K562 (cell line): Measurements from ENCODE around the gene CLTB. TPM values are rescaled to one million over a fixed set of nuclear protein-coding genes. Genes with fewer than 3 reads are reported as not detected.

Source experiments
- ATAC-seq: fragments of 200-7000 bp; cut with Tn5 transposase; 3 replicates; pipeline ENCODE4 v1.9.1; 2020; ENCODE audit warnings: moderate library complexity
- BruUV-seq: library from RNA; stranded (reverse); fragments of 400-500 nt; replicated peaks from 2 replicates; lab custom pipeline; 2021; lab: Mats Ljungman, UMichigan
- CTCF ChIA-PET: fragments of 300-600 bp; formaldehyde crosslinking; extraction: SDS; loops from one replicate; lab custom pipeline; 2021; ENCODE audit warnings: low intra/inter-chr PET ratio; lab: Yijun Ruan, JAX
- POLR2A ChIA-PET: fragments of 300-600, 350-650 bp; sonication (Branson Sonifier 250); formaldehyde crosslinking; extraction: SDS; loops from one replicate; lab custom pipeline; 2021; ENCODE audit warnings: antibody characterized with exemption, inconsistent platforms; lab: Yijun Ruan, JAX
- DNase-seq, 4 experiments: peaks; one replicate each; pipeline versions ENCODE4 v3.0.0 to v3.0.0-alpha.2; 2011 to 2018; ENCODE audit warnings: low spot score in 3 of 4, mixed read lengths in 3 of 4; ENCODE audit errors: extremely low read depth in 1 of 4
- FAIRE-seq: peaks from 2 replicates; lab custom pipeline; 2011; peaks lifted over from hg19 to GRCh38; lab: Jason Lieb, UNC
- H2AFZ ChIP-seq: 2 replicates; pipeline ENCODE4 v1.6.0; 2011; ENCODE audit warnings: low read depth, low read length, control low read depth, inconsistent platforms
- H3K27ac ChIP-seq: fragments of 200-600 bp; 3 replicates; pipeline ENCODE4 v1.8.0; 2011; ENCODE audit warnings: low read depth, mild to moderate bottlenecking, control low read depth, inconsistent platforms, low read length, moderate library complexity, mixed read lengths; ENCODE audit errors: extremely low read depth
- H3K27me3 ChIP-seq, 2 experiments: fragments of 300-600 bp in 1 of 2; 2 replicates in 1 of 2; 3 replicates in 1 of 2; pipeline versions ENCODE4 v1.6.0 to v1.8.0; 2011; ENCODE audit warnings: inconsistent platforms in 2 of 2, low read length in 2 of 2, mild to moderate bottlenecking in 1 of 2, mixed read lengths in 1 of 2, moderate library complexity in 1 of 2; ENCODE audit not compliant: control insufficient read depth in 2 of 2, insufficient read depth in 2 of 2
- H3K36me3 ChIP-seq: fragments of 300-600 bp; 3 replicates; pipeline ENCODE4 v1.8.0; 2011; ENCODE audit warnings: mild to moderate bottlenecking, low read length, inconsistent platforms; ENCODE audit not compliant: control insufficient read depth, insufficient read depth
- H3K4me1 ChIP-seq, 2 experiments: fragments of 200-600 bp in 1 of 2; replicated peaks in 1 of 2; 2 replicates in 1 of 2; 3 replicates in 1 of 2; pipeline versions ENCODE4 v1.5.1 to v1.8.0; 2011; ENCODE audit warnings: inconsistent platforms in 2 of 2, low read length in 2 of 2, mild to moderate bottlenecking in 1 of 2, mixed read lengths in 1 of 2, moderate library complexity in 1 of 2; ENCODE audit not compliant: control insufficient read depth in 2 of 2, insufficient read depth in 2 of 2
- H3K4me2 ChIP-seq: 2 replicates; pipeline ENCODE4 v1.6.1; 2011; ENCODE audit warnings: low read length, control low read depth, inconsistent platforms, mixed read lengths; ENCODE audit not compliant: insufficient read depth
- H3K4me3 ChIP-seq: fragments of 200-600 bp; sonication (generic), shearing (Covaris generic); 2 replicates; pipeline ENCODE4 v1.5.1; 2016; ENCODE audit warnings: control low read depth, inconsistent platforms
- H3K79me2 ChIP-seq: fragments of 200-600 bp; 3 replicates; pipeline ENCODE4 v1.8.0; 2011; ENCODE audit warnings: low read length, inconsistent platforms; ENCODE audit not compliant: control insufficient read depth, insufficient read depth
- H3K9ac ChIP-seq, 2 experiments: 2 replicates each; pipeline versions ENCODE4 v1.6.0 to v1.6.1; 2011; ENCODE audit warnings: low read depth in 2 of 2, low read length in 2 of 2, control low read depth in 1 of 2, inconsistent platforms in 1 of 2, mild to moderate bottlenecking in 1 of 2, mixed read lengths in 1 of 2; ENCODE audit not compliant: insufficient read depth in 1 of 2
- H3K9me1 ChIP-seq: one replicate; pipeline ENCODE4 v1.6.0; 2011; ENCODE audit warnings: inconsistent platforms, mild to moderate bottlenecking, low read length, moderate library complexity; ENCODE audit not compliant: control insufficient read depth, insufficient read depth
- H3K9me3 ChIP-seq: replicated peaks from 2 replicates; pipeline ENCODE4 v1.5.1; 2011; ENCODE audit warnings: low read depth, low read length, inconsistent platforms; ENCODE audit not compliant: control insufficient read depth, insufficient read depth
- H4K20me1 ChIP-seq: replicated peaks from 2 replicates; pipeline ENCODE4 v1.6.1; 2011; ENCODE audit warnings: low read length, inconsistent platforms, mixed read lengths; ENCODE audit not compliant: control insufficient read depth, insufficient read depth
- E2F5 ChIP-seq: sonication (generic); formaldehyde crosslinking; IDR thresholded peaks from 2 replicates; pipeline ENCODE4 v1.8.0; 2022; ENCODE audit warnings: mild to moderate bottlenecking, missing genetic modification reagents
- HMBOX1 ChIP-seq: sonication (generic); IDR thresholded peaks from 2 replicates; pipeline ENCODE4 v1.6.1; 2016
- HMGN3 ChIP-seq: IDR thresholded peaks from 2 replicates; pipeline ENCODE4 v1.6.1; 2011; ENCODE audit warnings: borderline replicate concordance, low read depth, mild to moderate bottlenecking, mixed read lengths, low read length; ENCODE audit not compliant: insufficient read length; ENCODE audit errors: extremely low read depth
- LCOR ChIP-seq: sonication (generic); formaldehyde crosslinking; IDR thresholded peaks from 2 replicates; pipeline ENCODE4 v1.8.0; 2022; ENCODE audit warnings: mild to moderate bottlenecking, missing genetic modification reagents
- MTF1 ChIP-seq: fragments of 250-450 bp; sonication (Bioruptor Pico); IDR thresholded peaks from 2 replicates; pipeline ENCODE4 v1.9.0; 2021; ENCODE audit warnings: moderate library complexity, mild to moderate bottlenecking, inconsistent platforms, borderline replicate concordance
- TGIF2 ChIP-seq: sonication (generic); formaldehyde crosslinking; IDR thresholded peaks from 2 replicates; pipeline ENCODE4 v1.8.1; 2022; ENCODE audit warnings: mild to moderate bottlenecking, missing genetic modification reagents, moderate library complexity
- XRCC5 ChIP-seq: fragments of 200-400 bp; formaldehyde crosslinking; IDR thresholded peaks from 2 replicates; pipeline ENCODE4 v1.6.1; 2017; ENCODE audit warnings: low read depth, mild to moderate bottlenecking, low read length
- ZNF121 ChIP-seq: sonication (generic); formaldehyde crosslinking; conservative IDR thresholded peaks from 2 replicates; pipeline ENCODE4 v1.8.0; 2022; ENCODE audit warnings: missing genetic modification reagents
- ZNF24 ChIP-seq: fragments of 450-650 bp; IDR thresholded peaks from 2 replicates; pipeline ENCODE4 v1.6.1; 2016
- ZNF586 ChIP-seq: fragments of 450-650 bp; formaldehyde crosslinking; conservative IDR thresholded peaks from 2 replicates; pipeline ENCODE4 v1.4.0; 2020; ENCODE audit warnings: mild to moderate bottlenecking, moderate library complexity
- WGBS: fragments of 100-300 bp; shearing (Covaris generic); methylation state at CpG from one replicate; pipeline ENCODE4 v1.1.6; 2016; ENCODE audit warnings: low coverage, mixed read lengths; ENCODE audit not compliant: insufficient coverage; ENCODE audit errors: missing lambda C conversion rate; 5-methylcytosine and 5-hydroxymethylcytosine counted together
- in situ Hi-C: fragments of 300-500 bp; cut with MboI; formaldehyde crosslinking; loops from 4 replicates; pipeline ENCODE4 v1.15.0; 2018; ENCODE audit warnings: inconsistent platforms, mixed read lengths
- intact Hi-C: fragments of 100-400 bp; cut with micrococcal nuclease; formaldehyde crosslinking; loops from 2 replicates; pipeline ENCODE4 v1.14.2; 2022
- polyA plus RNA-seq, 8 experiments: library from polyadenylated mRNA; depleted of rRNA in 4 of 8; stranded (reverse) in 5 of 8; unstranded in 3 of 8; fragments of >200 nt; fragmentation: Nextera tagmentation in 2 of 8; fragmentation: Illumina TruSeq in 1 of 8; extraction: Ambion mirVana in 2 of 8; extraction: Trizol in 1 of 8; gene quantifications; 2 replicates each; pipeline versions ENCODE4 v1.2.1 to v1.2.3, GENCODE V29; 2011 to 2014; ENCODE audit warnings: inconsistent platforms in 1 of 8, missing spikeins in 1 of 8
- total RNA-seq, 7 experiments: library from RNA; depleted of rRNA in 6 of 7; stranded (reverse); fragments of >200 nt in 6 of 7; fragmentation: Illumina TruSeq in 2 of 7; extraction: Trizol in 2 of 7; gene quantifications; 2 replicates each; pipeline versions ENCODE4 v1.2.1 to v1.2.3, GENCODE V29; 2011 to 2021; ENCODE audit warnings: low replicate concordance in 1 of 7

The CLTB gene
- total and polyA plus RNA-seq, 9 of the 15 experiments (the other 6 are each of a cell fraction or from before 2014, with no cell fraction given) = 1.8 to 117 (median 39.0) TPM

- no peak for TF ChIP-seq HMBOX1
- TF ChIP-seq LCOR (CRISPR knock-in tag) = no peak
- TF ChIP-seq TGIF2 (CRISPR knock-in tag) = no peak
- TF ChIP-seq E2F5 = no peak
Observed at GRCh38 chr5:176425138-176425537, 8.8 kb upstream of the CLTB start (continued).

DNA sequence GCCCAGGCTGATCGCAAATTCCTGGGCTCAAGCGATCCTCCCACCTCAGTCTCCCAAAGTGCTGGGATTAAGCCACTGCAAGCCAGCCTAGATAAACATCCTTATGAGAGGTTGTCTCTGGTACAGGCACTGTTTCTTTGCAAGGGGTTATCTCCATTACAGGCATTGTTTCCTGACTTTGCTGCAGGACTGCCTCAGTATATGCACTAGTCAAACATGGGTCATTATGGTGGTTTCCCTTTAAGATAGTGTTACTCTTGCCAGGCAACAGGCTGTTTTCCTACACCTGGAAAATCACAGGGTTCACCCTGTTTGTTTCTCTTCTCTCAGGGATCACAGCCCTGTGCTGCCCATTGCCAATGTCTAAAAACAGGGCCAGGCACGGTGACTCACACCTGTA, 7.8 kb upstream of the CLTB start:
- POLR2A ChIA-PET = no interaction called here
- FAIRE-seq = no peak
- H3K4me2 ChIP-seq = no peak overlapping the region

More for the DNA sequence above, 7.8 kb upstream of the CLTB start:
- in situ Hi-C loops (no loop called here), intact Hi-C loops (no loop called here)
- no peak overlapping the region for H3K4me3 ChIP-seq
- WGBS = 72% methylated on average over 2 of the region's 3 CpGs
- no peaks in the 10 kb centered on the region for H3K27me3 ChIP-seq
- BruUV-seq = no TSS peak
- no peak for TF ChIP-seq MTF1
- peak; percentile 50; the same call in 1 of the 2 replicates for TF ChIP-seq ZNF121 (CRISPR knock-in tag)
- no peak for TF ChIP-seq XRCC5
- no peak for TF ChIP-seq ZNF24
- TF ChIP-seq ZNF586 (CRISPR knock-in tag) = no peak
- no peak for TF ChIP-seq HMGN3
- no peak for DNase-seq
- ATAC-seq = peak; percentile 49; the same call in 2 of the 3 replicates
- no peaks in the 10 kb centered on the region for H3K36me3 ChIP-seq
- H3K27ac ChIP-seq = no peak overlapping the region
- CTCF ChIA-PET = no interaction called here
- no peaks in the 10 kb centered on the region; a peak in 1 of 5 replicates for H3K4me1 ChIP-seq
- no peak overlapping the region for H2AFZ ChIP-seq
- no peaks in the 10 kb centered on the region for H3K79me2 ChIP-seq
- H3K9me3 ChIP-seq = peaks cover 6% of the 10 kb centered on the region
- H3K9me1 ChIP-seq = no peaks in the 10 kb centered on the region
- H4K20me1 ChIP-seq = no peaks in the 10 kb centered on the region
- no peak overlapping the region for H3K9ac ChIP-seq
